T-cell (primary cell): ENCODE data around the gene TSHZ1. TPM values are rescaled to one million over a fixed set of nuclear protein-coding genes. Genes with fewer than 3 reads are reported as not detected.

Source experiments
- ATAC-seq, 4 experiments: fragments of 200-7000 bp in 3 of 4; fragments of 150-1000 bp in 1 of 4; cut with Tn5 transposase; replicated peaks in 1 of 4; 1 replicate in 3 of 4; 2 replicates in 1 of 4; pipeline ENCODE4 v1.10.0; 2021; ENCODE audit warnings: moderate library complexity in 3 of 4, mild to moderate bottlenecking in 2 of 4, moderate number of reproducible peaks in 1 of 4
- CTCF ChIA-PET, 2 donors: fragments of 300-600 bp; sonication (Branson Sonifier 250); formaldehyde crosslinking; loops; one replicate each; lab custom pipeline; 2022; ENCODE audit warnings: antibody characterized with exemption in 2 of 2; lab: Charles Lee
- POLR2A ChIA-PET, 2 donors: fragments of 300-600 bp; sonication (Branson Sonifier 250); formaldehyde crosslinking; loops; one replicate each; lab custom pipeline; 2022; ENCODE audit warnings: antibody characterized with exemption in 2 of 2; lab: Charles Lee
- DNase-seq, 35 experiments: peaks; one replicate each; pipeline versions ENCODE4 v3.0.0 to v3.0.0-alpha.2; 2013 to 2023
- H3K27ac ChIP-seq: one replicate; pipeline ENCODE4 v1.5.1; 2013; ENCODE audit warnings: low read length
- H3K27me3 ChIP-seq, 2 experiments: replicated peaks in 1 of 2; 1 replicate in 1 of 2; 2 replicates in 1 of 2; pipeline versions ENCODE4 v1.6.1 to v1.7.0; 2013; ENCODE audit warnings: low read length in 1 of 2, mixed read lengths in 1 of 2; ENCODE audit not compliant: control insufficient read depth in 2 of 2, insufficient read depth in 2 of 2; ENCODE audit errors: extremely low read depth in 1 of 2
- H3K36me3 ChIP-seq, 2 donors: 1 replicate in 1 of 2; 2 replicates in 1 of 2; pipeline versions ENCODE4 v1.6.1 to v1.7.0; 2013; ENCODE audit warnings: low read length in 1 of 2; ENCODE audit not compliant: control insufficient read depth in 2 of 2, insufficient read depth in 1 of 2; ENCODE audit errors: extremely low read depth in 1 of 2
- H3K4me1 ChIP-seq, 2 experiments: 1 replicate in 1 of 2; 2 replicates in 1 of 2; pipeline versions ENCODE4 v1.6.1 to v1.7.0; 2013; ENCODE audit warnings: low read length in 2 of 2, mixed read lengths in 1 of 2; ENCODE audit not compliant: insufficient read depth in 2 of 2, control insufficient read depth in 1 of 2; ENCODE audit errors: extremely low read depth in 1 of 2
- H3K4me3 ChIP-seq, 2 donors: 1 replicate in 1 of 2; 2 replicates in 1 of 2; pipeline versions ENCODE4 v1.5.1 to v1.7.0; 2013; ENCODE audit warnings: mild to moderate bottlenecking in 2 of 2, low read length in 1 of 2, moderate library complexity in 1 of 2; ENCODE audit not compliant: control insufficient read depth in 1 of 2; ENCODE audit errors: extremely low read depth in 1 of 2
- H3K9me3 ChIP-seq: 2 replicates; pipeline ENCODE4 v1.7.0; 2013
- H3K27ac Mint-ChIP-seq, 2 donors: one replicate each; pipeline ENCODE4 v1.8.0; 2020 to 2021; ENCODE audit warnings: mild to moderate bottlenecking in 2 of 2, mixed read lengths in 2 of 2
- H3K27me3 Mint-ChIP-seq, 2 donors: one replicate each; pipeline ENCODE4 v1.8.0; 2021 to 2022; ENCODE audit warnings: mixed read lengths in 2 of 2
- H3K36me3 Mint-ChIP-seq: one replicate; pipeline ENCODE4 v1.8.0; 2021; ENCODE audit warnings: mixed read lengths
- H3K4me1 Mint-ChIP-seq, 3 donors: one replicate each; pipeline ENCODE4 v1.8.0; 2020 to 2022; ENCODE audit warnings: mixed read lengths in 3 of 3, mild to moderate bottlenecking in 1 of 3
- H3K4me3 Mint-ChIP-seq, 3 donors: one replicate each; pipeline ENCODE4 v1.8.0; 2020 to 2022; ENCODE audit warnings: mild to moderate bottlenecking in 3 of 3, mixed read lengths in 3 of 3, moderate library complexity in 3 of 3
- H3K9me3 Mint-ChIP-seq, 3 donors: one replicate each; pipeline ENCODE4 v1.8.0; 2020 to 2022; ENCODE audit warnings: mixed read lengths in 3 of 3
- WGBS: methylation state at CpG from one replicate; pipeline ENCODE4 v1.1.5; 2013; ENCODE audit warnings: missing lambda C conversion rate; ENCODE audit not compliant: insufficient coverage; 5-methylcytosine and 5-hydroxymethylcytosine counted together
- total RNA-seq, 35 experiments: library from RNA in 6 of 35; stranded (reverse) in 6 of 35; fragments of 120-200 nt in 1 of 35; gene quantifications; one replicate each; pipeline versions ENCODE4 v1.2.1 to v1.2.4 and lab custom pipeline; 2013 to 2026

TSHZ1 gene
- total RNA-seq, 5 donors from 2014 or later (not counting 1 experiment from before 2014, with no cell fraction given), result 26.5 to 31.3 (median 28.2) TPM

DNA sequence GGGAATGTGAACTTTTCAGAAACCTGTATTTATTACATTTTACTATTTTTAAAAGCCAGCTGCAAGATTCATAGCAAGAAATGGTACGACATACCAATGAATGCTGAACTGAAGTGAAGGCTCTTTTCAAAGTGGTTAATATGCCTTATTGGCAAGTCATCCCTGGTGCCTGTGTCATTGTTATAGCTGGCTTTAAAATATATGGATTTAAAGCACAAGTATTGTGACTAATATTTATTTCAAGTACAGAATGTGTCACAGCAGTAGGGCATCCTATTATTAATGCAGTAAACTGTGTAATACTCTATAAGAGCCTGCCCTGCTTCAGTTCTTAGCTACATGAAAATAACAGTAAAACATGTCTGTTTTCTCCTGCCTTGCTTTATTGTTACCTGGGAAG, 10.8 kb downstream of the TSHZ1 start:
- no peak overlapping the region for H3K4me3 ChIP-seq
- Mint-ChIP-seq H3K36me3 (no peaks in the 10 kb centered on the region), H3K4me3 (no peak overlapping the region), H3K4me1 (peaks cover 80 to 89% (median 83%) of the 10 kb centered on the region in 3 donors), H3K9me3 (no peaks in the 10 kb centered on the region), H3K27ac (peak overlapping the region in 1 of 2 donors; percentile 65), H3K27me3 (no peaks in the 10 kb centered on the region)
- no peaks in the 10 kb centered on the region for H3K27me3 ChIP-seq
- WGBS, result no CpG with 5 or more reads among the region's 1 CpG
- H3K9me3 ChIP-seq, result no peaks in the 10 kb centered on the region
- ATAC-seq, result no peak
- peaks cover 6 to 10% of the 10 kb centered on the region in 2 experiments for H3K4me1 ChIP-seq
- no peak overlapping the region for H3K27ac ChIP-seq
- H3K36me3 ChIP-seq, result no peaks in the 10 kb centered on the region
- DNase-seq, result no peak
- POLR2A ChIA-PET, result no interaction called here
- CTCF ChIA-PET, result no interaction called here

GRCh38 chr18:75221897-75222296, 11.3 kb downstream of the TSHZ1 start:
- no peak overlapping the region for H3K27ac ChIP-seq
- H3K9me3 ChIP-seq, result no peaks in the 10 kb centered on the region
- Mint-ChIP-seq H3K9me3 (no peaks in the 10 kb centered on the region), H3K36me3 (no peaks in the 10 kb centered on the region), H3K27ac (peak overlapping the region; percentile 45 to 50), H3K4me1 (peaks cover 80 to 89% (median 83%) of the 10 kb centered on the region in 3 donors), H3K4me3 (peak overlapping the region; percentile 18 to 48 (median 44)), H3K27me3 (no peaks in the 10 kb centered on the region)
- ChIA-PET CTCF (interaction anchor here in 1 of 2 donors (0.7 kb wide), 1 partner anchor 670 kb away, joined by 3 read pairs; no protein-coding TSS in a partner anchor), POLR2A (no interaction called here)
- ATAC-seq (peak in 2 of 4 experiments; percentile 31 to 40), DNase-seq (no peak)
- WGBS, result 85% methylated on average over 4 of the region's 7 CpGs
- H3K36me3 ChIP-seq, result no peaks in the 10 kb centered on the region
- no peaks in the 10 kb centered on the region for H3K27me3 ChIP-seq
- H3K4me3 ChIP-seq, result no peak overlapping the region
- H3K4me1 ChIP-seq, result peaks cover 10% of the 10 kb centered on the region in 2 experiments

DNA sequence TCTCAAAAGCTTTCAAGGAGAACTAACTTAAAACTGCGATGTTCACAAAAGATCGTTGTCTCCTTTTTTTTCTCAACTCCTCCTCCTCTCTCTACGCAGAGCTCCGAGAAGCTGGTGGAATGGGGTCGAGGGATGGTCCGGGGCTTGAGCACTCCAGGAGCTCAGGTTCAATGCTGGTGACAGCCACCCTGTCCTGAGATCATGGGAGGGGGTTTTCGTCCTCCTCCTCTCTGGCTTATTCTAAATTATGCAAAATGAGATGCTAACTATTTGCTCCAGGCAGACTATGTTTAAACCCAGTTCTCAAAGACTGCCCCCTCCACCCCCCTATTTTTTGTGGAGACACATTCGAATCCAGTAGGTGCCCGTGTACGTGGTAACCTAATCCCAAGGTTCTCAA, 11.8 kb downstream of the TSHZ1 start:
- no peaks in the 10 kb centered on the region for H3K27me3 ChIP-seq
- H3K4me3 Mint-ChIP-seq, result peak overlapping the region in 1 of 3 donors; percentile 48
- H3K4me3 ChIP-seq, result no peak overlapping the region
- H3K36me3 Mint-ChIP-seq, result no peaks in the 10 kb centered on the region
- no peaks in the 10 kb centered on the region for H3K27me3 Mint-ChIP-seq
- H3K27ac ChIP-seq, result no peak overlapping the region
- H3K36me3 ChIP-seq, result no peaks in the 10 kb centered on the region
- H3K9me3 Mint-ChIP-seq, result no peaks in the 10 kb centered on the region
- POLR2A ChIA-PET, result no interaction called here
- H3K4me1 ChIP-seq, result peaks cover 8 to 12% of the 10 kb centered on the region in 2 experiments
- WGBS, result 70% methylated on average over 2 of the region's 10 CpGs
- peaks cover 80 to 89% (median 83%) of the 10 kb centered on the region in 3 donors for H3K4me1 Mint-ChIP-seq
- H3K27ac Mint-ChIP-seq, result peak overlapping the region; percentile 45 to 50
- no peaks in the 10 kb centered on the region for H3K9me3 ChIP-seq
- DNase-seq, result no peak
- ATAC-seq, result no peak
- CTCF ChIA-PET, result interaction anchor here in 1 of 2 donors (0.7 kb wide), 1 partner anchor 671 kb away, joined by 3 read pairs; no protein-coding TSS in a partner anchor

- whole genome bisulfite sequencing, result no CpG with 5 or more reads among the region's 9 CpGs
- DNase-seq, result no peak
- ChIA-PET CTCF (interaction anchor here in 1 of 2 donors (0.7 kb wide), 1 partner anchor 592 kb away, joined by 4 read pairs; no protein-coding TSS in a partner anchor), POLR2A (no interaction called here)
- ATAC-seq, result no peak
- no peaks in the 10 kb centered on the region for H3K36me3 Mint-ChIP-seq
- no peak overlapping the region for H3K4me3 Mint-ChIP-seq
- H3K4me1 ChIP-seq, result peaks cover 18 to 19% of the 10 kb centered on the region in 2 experiments
- no peak overlapping the region for H3K27ac ChIP-seq
- no peaks in the 10 kb centered on the region for H3K9me3 Mint-ChIP-seq
- no peaks in the 10 kb centered on the region for H3K9me3 ChIP-seq
- H3K27me3 Mint-ChIP-seq, result no peaks in the 10 kb centered on the region
- H3K4me3 ChIP-seq, result no peak overlapping the region
- peaks cover 82 to 91% (median 84%) of the 10 kb centered on the region in 3 donors for H3K4me1 Mint-ChIP-seq
- no peaks in the 10 kb centered on the region for H3K36me3 ChIP-seq
- peak overlapping the region in 1 of 2 donors; percentile 55 for H3K27ac Mint-ChIP-seq
- H3K27me3 ChIP-seq, result no peaks in the 10 kb centered on the region
Observed at GRCh38 chr18:75223687-75224347, 13.2 kb downstream of the TSHZ1 start.

DNA sequence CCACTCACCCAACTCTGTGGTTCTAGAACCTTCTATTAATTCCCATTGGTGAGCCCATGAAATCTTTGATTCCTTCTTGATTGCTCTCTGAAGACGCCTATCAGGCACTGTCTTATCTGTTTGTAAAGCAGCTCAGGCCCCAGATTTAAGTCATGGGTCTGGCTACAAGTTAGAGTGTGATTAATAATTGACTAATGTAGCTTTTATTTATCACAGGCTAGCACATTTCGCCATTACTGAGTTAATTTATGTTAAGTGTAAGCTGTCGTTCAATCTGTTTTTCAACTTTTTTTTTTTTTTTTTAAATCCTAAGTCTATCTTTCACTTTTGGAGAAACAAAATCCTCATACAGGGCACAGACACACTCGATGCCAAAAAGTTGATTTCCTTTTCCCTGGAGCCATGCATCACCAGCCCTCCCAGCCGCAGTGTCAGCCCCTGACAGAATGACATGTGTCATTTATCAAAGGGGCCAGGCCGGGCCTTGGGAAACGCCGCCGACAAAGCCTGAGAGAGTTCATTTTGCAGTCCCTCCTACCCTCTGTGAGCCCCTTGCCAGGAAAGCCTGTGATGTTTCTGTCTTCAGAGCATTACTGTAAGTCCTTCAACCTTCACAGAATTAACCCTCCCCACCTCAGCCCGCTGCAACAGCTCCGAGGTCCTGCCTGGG, 15.8 kb downstream of the TSHZ1 start:
- Mint-ChIP-seq H3K4me3 (peak overlapping the region; percentile 32 to 61 (median 53)), H3K9me3 (no peaks in the 10 kb centered on the region), H3K36me3 (peaks cover 10% of the 10 kb centered on the region), H3K27ac (peak overlapping the region; percentile 19 to 84), H3K4me1 (peaks cover 79 to 86% (median 84%) of the 10 kb centered on the region in 3 donors), H3K27me3 (no peaks in the 10 kb centered on the region)
- CTCF ChIA-PET, result interaction anchor here (0.6 kb wide), 2 partner anchors 20 to 39 kb away, joined by 3 read pairs; no protein-coding TSS in a partner anchor
- Histone ChIP-seq H3K9me3 (no peaks in the 10 kb centered on the region), H3K27me3 (no peaks in the 10 kb centered on the region), H3K27ac (no peak overlapping the region), H3K36me3 (peaks cover 0 to 3% of the 10 kb centered on the region in 2 donors), H3K4me1 (peaks cover 18 to 34% of the 10 kb centered on the region in 2 experiments), H3K4me3 (peak overlapping the region in 1 of 2 donors; percentile 15)
- POLR2A ChIA-PET, result interaction anchor here in 1 of 2 donors (0.6 kb wide), 1 partner anchor 14 kb away, joined by 3 read pairs; no protein-coding TSS in a partner anchor
- ATAC-seq (peak in 2 of 4 experiments; percentile 29 to 44), DNase-seq (no peak)
- 69% methylated on average over 4 of the region's 11 CpGs for WGBS

DNA sequence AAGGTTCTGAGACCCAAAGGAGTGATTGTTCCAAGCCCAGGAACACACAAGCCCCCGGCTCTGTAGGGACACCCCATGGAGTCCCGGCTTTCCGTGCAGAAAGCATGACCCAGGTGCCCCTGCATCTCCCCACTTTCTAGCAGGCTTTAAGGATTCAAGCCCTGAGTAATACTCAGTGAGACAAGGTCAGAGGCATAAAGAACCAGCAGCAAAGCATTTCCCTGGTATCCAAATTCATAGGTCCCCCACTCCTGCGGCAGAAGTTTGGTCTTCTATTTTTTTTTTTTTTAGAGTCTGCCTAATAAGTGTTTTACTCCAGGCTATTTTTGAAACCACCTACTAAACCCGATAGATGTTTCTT, 16.3 kb downstream of the TSHZ1 start:
- Histone ChIP-seq H3K27me3 (no peaks in the 10 kb centered on the region), H3K4me1 (peaks cover 16 to 34% of the 10 kb centered on the region in 2 experiments), H3K9me3 (no peaks in the 10 kb centered on the region), H3K27ac (no peak overlapping the region), H3K4me3 (peak overlapping the region in 1 of 2 donors; percentile 15), H3K36me3 (peaks cover 0 to 3% of the 10 kb centered on the region in 2 donors)
- WGBS, result 100% methylated on average over 2 of the region's 5 CpGs
- peaks cover 74 to 82% (median 79%) of the 10 kb centered on the region in 3 donors for H3K4me1 Mint-ChIP-seq
- no peaks in the 10 kb centered on the region for H3K9me3 Mint-ChIP-seq
- peaks cover 10% of the 10 kb centered on the region for H3K36me3 Mint-ChIP-seq
- peak overlapping the region; percentile 19 to 84 for H3K27ac Mint-ChIP-seq
- CTCF ChIA-PET, result no interaction called here
- DNase-seq (no peak), ATAC-seq (no peak)
- H3K27me3 Mint-ChIP-seq, result no peaks in the 10 kb centered on the region
- POLR2A ChIA-PET, result no interaction called here
- H3K4me3 Mint-ChIP-seq, result peak overlapping the region; percentile 32 to 61 (median 53)
